Tibial nerve (tissue), 4 donors: Measurements from ENCODE around the gene PDZD2.

ENCODE experiments used
- EP300 ChIP-seq, 2 donors: sonication (generic); formaldehyde crosslinking; IDR thresholded peaks; one replicate each; pipeline ENCODE4 v1.6.1; 2017; ENCODE audit warnings: antibody characterized with exemption in 2 of 2, mild to moderate bottlenecking in 1 of 2
- POLR2A ChIP-seq, 2 donors: fragments of 450-650 bp; IDR thresholded peaks; one replicate each; pipeline ENCODE4 v1.6.1; 2017; ENCODE audit warnings: antibody characterized with exemption in 2 of 2, mild to moderate bottlenecking in 2 of 2, moderate library complexity in 2 of 2
- TF ChIP-seq, protein P1 (sequence below), 5 experiments: fragments of 200-600 bp in 3 of 5; fragments of 450-650 bp in 2 of 5; sonication (generic) in 3 of 5; IDR thresholded peaks; one replicate each; pipeline ENCODE4 v1.5.1; 2016 to 2019; ENCODE audit warnings: antibody characterized with exemption in 5 of 5, mild to moderate bottlenecking in 3 of 5, moderate library complexity in 2 of 5

DNA sequence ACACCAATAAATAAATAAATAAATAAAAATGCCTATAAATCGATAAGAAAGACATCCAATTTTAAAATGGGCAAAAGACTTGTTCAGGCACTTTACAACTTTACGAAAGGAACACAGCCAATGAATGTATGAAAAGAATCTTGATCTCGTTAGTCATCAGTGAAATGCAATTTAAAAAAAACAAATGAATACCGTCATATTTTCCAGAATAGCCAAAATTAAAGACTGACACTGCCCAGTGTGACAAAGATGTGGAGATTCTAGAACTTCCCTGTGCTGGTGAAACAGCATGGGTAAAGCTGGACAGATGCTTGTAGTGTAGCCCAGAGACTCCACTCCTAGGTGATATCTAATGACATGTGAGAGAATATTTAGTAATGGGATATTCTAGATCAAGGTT, 408.1 kb downstream of the PDZD2 start:
- TF ChIP-seq, protein P1, sequence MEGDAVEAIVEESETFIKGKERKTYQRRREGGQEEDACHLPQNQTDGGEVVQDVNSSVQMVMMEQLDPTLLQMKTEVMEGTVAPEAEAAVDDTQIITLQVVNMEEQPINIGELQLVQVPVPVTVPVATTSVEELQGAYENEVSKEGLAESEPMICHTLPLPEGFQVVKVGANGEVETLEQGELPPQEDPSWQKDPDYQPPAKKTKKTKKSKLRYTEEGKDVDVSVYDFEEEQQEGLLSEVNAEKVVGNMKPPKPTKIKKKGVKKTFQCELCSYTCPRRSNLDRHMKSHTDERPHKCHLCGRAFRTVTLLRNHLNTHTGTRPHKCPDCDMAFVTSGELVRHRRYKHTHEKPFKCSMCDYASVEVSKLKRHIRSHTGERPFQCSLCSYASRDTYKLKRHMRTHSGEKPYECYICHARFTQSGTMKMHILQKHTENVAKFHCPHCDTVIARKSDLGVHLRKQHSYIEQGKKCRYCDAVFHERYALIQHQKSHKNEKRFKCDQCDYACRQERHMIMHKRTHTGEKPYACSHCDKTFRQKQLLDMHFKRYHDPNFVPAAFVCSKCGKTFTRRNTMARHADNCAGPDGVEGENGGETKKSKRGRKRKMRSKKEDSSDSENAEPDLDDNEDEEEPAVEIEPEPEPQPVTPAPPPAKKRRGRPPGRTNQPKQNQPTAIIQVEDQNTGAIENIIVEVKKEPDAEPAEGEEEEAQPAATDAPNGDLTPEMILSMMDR (IDR thresholded peaks at IDR 0.05), result no peak
- no peak for TF ChIP-seq POLR2A (IDR thresholded peaks at IDR 0.05)
- TF ChIP-seq EP300 (IDR thresholded peaks at IDR 0.05), result no peak
